Adrenal gland (tissue), 5 donors: ENCODE results near the gene C10orf90.

Experiments
- POLR2A ChIP-seq, 2 donors: fragments of 450-650 bp; IDR thresholded peaks; one replicate each; pipeline ENCODE4 v1.6.1; 2017; ENCODE audit warnings: antibody characterized with exemption in 2 of 2, mild to moderate bottlenecking in 2 of 2, moderate library complexity in 1 of 2
- TF ChIP-seq, protein P1 (sequence below), 6 experiments: fragments of 450-650 bp in 4 of 6; fragments of 200-600 bp in 2 of 6; sonication (generic) in 1 of 6; IDR thresholded peaks; 1 replicate in 5 of 6; 2 replicates in 1 of 6; pipeline versions ENCODE4 v1.5.1 to v1.8.0; 2016 to 2021; ENCODE audit warnings: antibody characterized with exemption in 6 of 6, mild to moderate bottlenecking in 2 of 6, moderate library complexity in 1 of 6
- donor health status: DM: no; HTN: no; CAD: no.

GRCh38 chr10:126461289-126461940 lies 209.1 kb downstream of the C10orf90 start:
- TF ChIP-seq, protein P1, sequence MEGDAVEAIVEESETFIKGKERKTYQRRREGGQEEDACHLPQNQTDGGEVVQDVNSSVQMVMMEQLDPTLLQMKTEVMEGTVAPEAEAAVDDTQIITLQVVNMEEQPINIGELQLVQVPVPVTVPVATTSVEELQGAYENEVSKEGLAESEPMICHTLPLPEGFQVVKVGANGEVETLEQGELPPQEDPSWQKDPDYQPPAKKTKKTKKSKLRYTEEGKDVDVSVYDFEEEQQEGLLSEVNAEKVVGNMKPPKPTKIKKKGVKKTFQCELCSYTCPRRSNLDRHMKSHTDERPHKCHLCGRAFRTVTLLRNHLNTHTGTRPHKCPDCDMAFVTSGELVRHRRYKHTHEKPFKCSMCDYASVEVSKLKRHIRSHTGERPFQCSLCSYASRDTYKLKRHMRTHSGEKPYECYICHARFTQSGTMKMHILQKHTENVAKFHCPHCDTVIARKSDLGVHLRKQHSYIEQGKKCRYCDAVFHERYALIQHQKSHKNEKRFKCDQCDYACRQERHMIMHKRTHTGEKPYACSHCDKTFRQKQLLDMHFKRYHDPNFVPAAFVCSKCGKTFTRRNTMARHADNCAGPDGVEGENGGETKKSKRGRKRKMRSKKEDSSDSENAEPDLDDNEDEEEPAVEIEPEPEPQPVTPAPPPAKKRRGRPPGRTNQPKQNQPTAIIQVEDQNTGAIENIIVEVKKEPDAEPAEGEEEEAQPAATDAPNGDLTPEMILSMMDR (IDR thresholded peaks at IDR 0.05) = no peak
- TF ChIP-seq POLR2A (IDR thresholded peaks at IDR 0.05) = no peak
